CD14-positive monocyte (primary cell): Measurements from ENCODE around the gene TNIK. TPM values are rescaled to one million over a fixed set of nuclear protein-coding genes. Genes with fewer than 3 reads are reported as not detected.

Source experiments
- DNase-seq, 3 donors: peaks; one replicate each; pipeline ENCODE4 v3.0.0-alpha.2; 2011 to 2022
- H2AFZ ChIP-seq: 2 replicates; pipeline ENCODE4 v1.6.0; 2012; ENCODE audit warnings: mild to moderate bottlenecking, low read depth, low read length, inconsistent platforms; ENCODE audit not compliant: insufficient read depth, poor library complexity, severe bottlenecking
- H3K27ac ChIP-seq, 2 donors: 1 replicate in 1 of 2; 2 replicates in 1 of 2; pipeline ENCODE4 v1.5.1; 2012 to 2013; ENCODE audit warnings: low read length in 2 of 2, control low read depth in 1 of 2, inconsistent platforms in 1 of 2, low read depth in 1 of 2, mild to moderate bottlenecking in 1 of 2
- H3K27me3 ChIP-seq, 2 donors: one replicate each; pipeline versions ENCODE4 v1.6.0 to v1.6.1; 2011 to 2013; ENCODE audit warnings: low read length in 2 of 2; ENCODE audit not compliant: control insufficient read depth in 2 of 2, insufficient read depth in 2 of 2
- H3K36me3 ChIP-seq, 2 donors: replicated peaks in 1 of 2; 1 replicate in 1 of 2; 2 replicates in 1 of 2; pipeline versions ENCODE4 v1.5.1 to v1.6.1; 2012 to 2013; ENCODE audit warnings: low read length in 2 of 2, control low read depth in 1 of 2, inconsistent platforms in 1 of 2, mild to moderate bottlenecking in 1 of 2; ENCODE audit not compliant: insufficient read depth in 2 of 2, control insufficient read depth in 1 of 2
- H3K4me1 ChIP-seq, 2 donors: 1 replicate in 1 of 2; 2 replicates in 1 of 2; pipeline versions ENCODE4 v1.5.1 to v1.6.1; 2012 to 2013; ENCODE audit warnings: low read length in 2 of 2, control low read depth in 1 of 2, inconsistent platforms in 1 of 2, mild to moderate bottlenecking in 1 of 2, moderate library complexity in 1 of 2; ENCODE audit not compliant: insufficient read depth in 2 of 2, control insufficient read depth in 1 of 2
- H3K4me2 ChIP-seq: replicated peaks from 2 replicates; pipeline ENCODE3; 2012; ENCODE audit warnings: low read length, moderate library complexity, mild to moderate bottlenecking; ENCODE audit not compliant: poor library complexity, severe bottlenecking; ENCODE audit errors: extremely low read depth
- H3K4me3 ChIP-seq, 3 experiments: fragments of 200-600 bp in 1 of 3; sonication (generic) in 1 of 3; replicated peaks in 1 of 3; 1 replicate in 2 of 3; 2 replicates in 1 of 3; pipeline ENCODE4 v1.5.1; 2011 to 2013; ENCODE audit warnings: low read length in 3 of 3, mild to moderate bottlenecking in 3 of 3, control low read depth in 2 of 3, low read depth in 2 of 3, inconsistent platforms in 1 of 3, moderate library complexity in 1 of 3
- H3K79me2 ChIP-seq: 2 replicates; pipeline ENCODE4 v1.6.0; 2012; ENCODE audit warnings: mild to moderate bottlenecking, control low read depth, inconsistent platforms, low read length, moderate library complexity; ENCODE audit not compliant: insufficient read depth
- H3K9ac ChIP-seq: 2 replicates; pipeline ENCODE4 v1.6.0; 2017; ENCODE audit warnings: low read length, mild to moderate bottlenecking; ENCODE audit not compliant: insufficient read depth, poor library complexity, severe bottlenecking
- H3K9me3 ChIP-seq, 2 donors: replicated peaks in 1 of 2; 1 replicate in 1 of 2; 2 replicates in 1 of 2; pipeline versions ENCODE4 v1.5.1 to v1.6.1; 2012 to 2013; ENCODE audit warnings: low read length in 2 of 2, control low read depth in 1 of 2; ENCODE audit not compliant: control insufficient read depth in 1 of 2, insufficient read depth in 1 of 2
- H4K20me1 ChIP-seq: 2 replicates; pipeline ENCODE4 v1.6.0; 2012; ENCODE audit warnings: mild to moderate bottlenecking, low read length, control low read depth, moderate library complexity; ENCODE audit not compliant: insufficient read depth
- H3K27ac Mint-ChIP-seq, 7 donors: one replicate each; pipeline ENCODE4 v1.8.0; 2020; ENCODE audit warnings: mild to moderate bottlenecking in 7 of 7, mixed read lengths in 7 of 7, moderate library complexity in 6 of 7, inconsistent platforms in 2 of 7
- H3K27me3 Mint-ChIP-seq, 3 donors: one replicate each; pipeline ENCODE4 v1.8.0; 2021 to 2022; ENCODE audit warnings: low read depth in 3 of 3, mild to moderate bottlenecking in 3 of 3, mixed read lengths in 3 of 3, moderate library complexity in 3 of 3, inconsistent platforms in 1 of 3
- H3K36me3 Mint-ChIP-seq, 2 donors: one replicate each; pipeline ENCODE4 v1.8.0; 2020; ENCODE audit warnings: mixed read lengths in 2 of 2, inconsistent platforms in 1 of 2, mild to moderate bottlenecking in 1 of 2
- H3K4me1 Mint-ChIP-seq: one replicate; pipeline ENCODE4 v1.8.0; 2020; ENCODE audit warnings: mild to moderate bottlenecking, mixed read lengths
- H3K4me3 Mint-ChIP-seq, 2 donors: one replicate each; pipeline ENCODE4 v1.8.0; 2020; ENCODE audit warnings: mild to moderate bottlenecking in 2 of 2, mixed read lengths in 2 of 2, moderate library complexity in 1 of 2
- H3K9me3 Mint-ChIP-seq, 7 donors: one replicate each; pipeline ENCODE4 v1.8.0; 2020 to 2022; ENCODE audit warnings: mixed read lengths in 7 of 7, mild to moderate bottlenecking in 6 of 7, moderate library complexity in 6 of 7, inconsistent platforms in 2 of 7
- CTCF ChIP-seq: fragments of 200-600 bp; IDR thresholded peaks from one replicate; pipeline ENCODE4 v1.8.0; 2022; ENCODE audit warnings: antibody characterized with exemption, mild to moderate bottlenecking
- WGBS: methylation state at CpG from one replicate; pipeline ENCODE4 v1.1.5; 2013; ENCODE audit warnings: missing lambda C conversion rate; ENCODE audit not compliant: insufficient coverage; 5-methylcytosine and 5-hydroxymethylcytosine counted together
- intact Hi-C, 2 donors: fragments of 100-400 bp; cut with micrococcal nuclease; formaldehyde crosslinking; loops; one replicate each; pipeline versions ENCODE4 v1.15.0 to v1.15.1; 2023
- polyA plus RNA-seq, 3 donors: library from polyadenylated mRNA; depleted of rRNA in 1 of 3; unstranded in 2 of 3; stranded (reverse) in 1 of 3; fragments of 300-500 nt in 2 of 3; fragments of >200 nt in 1 of 3; fragmentation: Illumina TruSeq in 2 of 3; gene quantifications; 1 replicate in 2 of 3; 2 replicates in 1 of 3; pipeline ENCODE4 v1.2.3, GENCODE V29; 2012 to 2021

Gene TNIK
- polyA plus RNA-seq, 3 donors, result 0.36 to 1.8 (median 0.75) TPM

DNA sequence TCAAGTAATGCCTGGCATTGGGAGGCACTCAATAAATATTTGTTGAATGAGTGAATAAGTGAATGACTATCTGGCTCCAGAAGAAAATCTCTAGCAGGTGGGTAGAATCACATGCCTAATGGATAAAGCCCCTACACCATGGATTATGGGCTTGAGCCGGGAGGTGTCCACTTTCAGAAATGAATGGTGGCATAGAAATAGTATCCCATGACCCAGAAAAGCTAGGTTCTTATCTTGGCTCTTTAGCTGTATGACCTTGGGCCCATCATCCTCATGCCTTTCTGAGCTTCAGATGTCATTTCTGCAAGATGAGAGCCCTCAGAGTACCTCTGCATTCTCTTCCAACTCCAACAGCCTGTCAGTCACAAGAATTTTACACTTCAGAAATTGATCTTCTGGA lies 37.3 kb upstream of the TNIK start:
- no peaks in the 10 kb centered on the region for H3K27me3 ChIP-seq
- Mint-ChIP-seq H3K9me3 (peaks cover 0 to 1% (median 0%) of the 10 kb centered on the region in 7 donors), H3K4me3 (no peak overlapping the region), H3K27me3 (no peaks in the 10 kb centered on the region), H3K27ac (no peak overlapping the region), H3K36me3 (no peaks in the 10 kb centered on the region), H3K4me1 (no peaks in the 10 kb centered on the region)
- no peak overlapping the region for H2AFZ ChIP-seq
- no peak overlapping the region for H3K27ac ChIP-seq
- H3K4me2 ChIP-seq, result no peak overlapping the region
- intact Hi-C loops, result no loop called here
- TF ChIP-seq CTCF, result no peak
- H3K9ac ChIP-seq, result no peak overlapping the region
- no peaks in the 10 kb centered on the region for H3K36me3 ChIP-seq
- no peaks in the 10 kb centered on the region for H3K9me3 ChIP-seq
- no peak for DNase-seq
- no peaks in the 10 kb centered on the region for H3K79me2 ChIP-seq
- H3K4me1 ChIP-seq, result no peaks in the 10 kb centered on the region
- no CpG with 5 or more reads among the region's 1 CpG for WGBS
- no peak overlapping the region for H3K4me3 ChIP-seq
- H4K20me1 ChIP-seq, result no peaks in the 10 kb centered on the region

DNA sequence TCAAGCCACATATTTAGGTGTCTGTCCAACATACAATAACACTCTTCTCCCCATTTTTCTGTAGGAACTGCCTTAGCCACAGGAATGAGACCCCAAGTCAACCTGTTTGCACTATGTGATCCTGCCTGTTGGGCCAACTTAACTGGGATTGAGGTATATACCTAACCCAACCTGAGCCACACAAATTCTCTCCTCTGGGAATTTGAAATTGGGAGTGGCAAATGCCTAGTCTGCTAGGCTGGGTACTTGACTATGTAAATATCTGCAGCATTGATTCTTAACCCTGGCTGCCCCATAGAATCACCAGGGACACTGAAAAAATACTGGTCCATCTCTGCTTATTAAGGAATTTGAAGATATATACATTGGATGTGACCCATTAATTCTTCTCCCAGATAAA lies 35.2 kb upstream of the TNIK start:
- H3K4me3 ChIP-seq, result no peak overlapping the region
- no peaks in the 10 kb centered on the region for H3K79me2 ChIP-seq
- H3K4me1 ChIP-seq, result no peaks in the 10 kb centered on the region
- H3K4me3 Mint-ChIP-seq, result no peak overlapping the region
- intact Hi-C loops, result no loop called here
- H3K4me1 Mint-ChIP-seq, result peaks cover 9% of the 10 kb centered on the region
- no peak overlapping the region for H3K9ac ChIP-seq
- no peak overlapping the region for H3K27ac Mint-ChIP-seq
- H3K27me3 ChIP-seq, result no peaks in the 10 kb centered on the region
- no peak overlapping the region for H3K27ac ChIP-seq
- no peaks in the 10 kb centered on the region for H3K9me3 Mint-ChIP-seq
- no peaks in the 10 kb centered on the region for H3K36me3 ChIP-seq
- no peaks in the 10 kb centered on the region for H3K27me3 Mint-ChIP-seq
- no peak overlapping the region for H2AFZ ChIP-seq
- TF ChIP-seq CTCF, result no peak
- H3K4me2 ChIP-seq, result no peak overlapping the region
- no peaks in the 10 kb centered on the region for H3K36me3 Mint-ChIP-seq
- H3K9me3 ChIP-seq, result no peaks in the 10 kb centered on the region
- no peaks in the 10 kb centered on the region for H4K20me1 ChIP-seq
- no peak for DNase-seq
